PFSK-1 (cell line): ENCODE data around the gene RPA1.

ENCODE experiments used
- FOXP2 ChIP-seq: optimal IDR thresholded peaks from 2 replicates; pipeline ENCODE3; 2011; ENCODE audit warnings: borderline replicate concordance, control low read depth, inconsistent platforms; ENCODE audit not compliant: insufficient read depth; ENCODE audit errors: extremely low read length, extremely low read depth
- POLR2AphosphoS5 ChIP-seq: IDR thresholded peaks from 2 replicates; pipeline ENCODE4 v1.6.1; 2012; ENCODE audit warnings: low read depth, mild to moderate bottlenecking, control low read depth, low read length, moderate library complexity
- SIN3A ChIP-seq: IDR thresholded peaks from 2 replicates; pipeline ENCODE4 v1.6.1; 2012; ENCODE audit warnings: mild to moderate bottlenecking, low read length, moderate library complexity, borderline replicate concordance; ENCODE audit not compliant: insufficient read depth
- TAF1 ChIP-seq: IDR thresholded peaks from 2 replicates; pipeline ENCODE4 v1.6.1; 2012; ENCODE audit warnings: low read length, control low read depth, borderline replicate concordance; ENCODE audit not compliant: insufficient read depth
- TF ChIP-seq, protein P1 (sequence below), 2 experiments: IDR thresholded peaks; 2 replicates each; pipeline versions ENCODE4 v1.6.1 to v1.8.0; 2011 to 2012; ENCODE audit warnings: low read depth in 2 of 2, low read length in 2 of 2, control low read depth in 1 of 2, inconsistent platforms in 1 of 2, mild to moderate bottlenecking in 1 of 2, moderate library complexity in 1 of 2; ENCODE audit not compliant: insufficient read depth in 1 of 2

Gene RPA1

DNA sequence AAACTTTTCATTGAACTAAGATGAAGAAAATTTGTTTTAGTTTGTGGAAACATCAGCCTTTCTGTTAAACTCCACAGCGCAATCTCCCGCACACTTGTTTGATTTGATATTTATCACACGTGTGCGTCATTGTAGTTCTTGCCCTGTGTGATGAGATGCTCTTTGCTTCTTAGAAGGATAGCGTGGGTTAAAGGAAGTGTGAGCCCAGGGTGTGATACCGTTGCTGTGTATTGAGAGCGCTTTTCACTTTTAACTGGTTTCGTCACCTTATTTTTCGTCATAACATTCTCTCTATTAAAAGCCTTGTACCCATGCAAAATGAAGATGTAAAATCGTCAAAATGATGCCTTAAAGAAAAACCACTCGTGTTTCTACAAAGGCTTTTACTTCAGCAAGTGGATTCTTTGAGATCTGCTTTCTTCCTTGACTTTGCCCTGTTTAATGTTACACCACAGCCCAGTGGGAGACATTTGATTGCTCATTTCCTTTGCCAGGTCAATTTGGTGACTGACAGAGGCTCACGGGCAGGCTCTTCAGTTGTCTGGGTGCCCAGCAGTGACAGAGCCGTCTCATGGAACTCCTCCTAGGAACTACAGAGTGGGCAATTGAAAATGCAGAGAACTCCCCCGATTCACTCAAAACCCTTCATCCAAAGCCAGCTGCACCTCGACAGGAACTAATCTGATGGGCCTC lies 61.1 kb downstream of the RPA1 start:
- TF ChIP-seq POLR2AphosphoS5 (no peak), SIN3A (no peak), TAF1 (no peak), FOXP2 (no peak)
- TF ChIP-seq, protein P1, sequence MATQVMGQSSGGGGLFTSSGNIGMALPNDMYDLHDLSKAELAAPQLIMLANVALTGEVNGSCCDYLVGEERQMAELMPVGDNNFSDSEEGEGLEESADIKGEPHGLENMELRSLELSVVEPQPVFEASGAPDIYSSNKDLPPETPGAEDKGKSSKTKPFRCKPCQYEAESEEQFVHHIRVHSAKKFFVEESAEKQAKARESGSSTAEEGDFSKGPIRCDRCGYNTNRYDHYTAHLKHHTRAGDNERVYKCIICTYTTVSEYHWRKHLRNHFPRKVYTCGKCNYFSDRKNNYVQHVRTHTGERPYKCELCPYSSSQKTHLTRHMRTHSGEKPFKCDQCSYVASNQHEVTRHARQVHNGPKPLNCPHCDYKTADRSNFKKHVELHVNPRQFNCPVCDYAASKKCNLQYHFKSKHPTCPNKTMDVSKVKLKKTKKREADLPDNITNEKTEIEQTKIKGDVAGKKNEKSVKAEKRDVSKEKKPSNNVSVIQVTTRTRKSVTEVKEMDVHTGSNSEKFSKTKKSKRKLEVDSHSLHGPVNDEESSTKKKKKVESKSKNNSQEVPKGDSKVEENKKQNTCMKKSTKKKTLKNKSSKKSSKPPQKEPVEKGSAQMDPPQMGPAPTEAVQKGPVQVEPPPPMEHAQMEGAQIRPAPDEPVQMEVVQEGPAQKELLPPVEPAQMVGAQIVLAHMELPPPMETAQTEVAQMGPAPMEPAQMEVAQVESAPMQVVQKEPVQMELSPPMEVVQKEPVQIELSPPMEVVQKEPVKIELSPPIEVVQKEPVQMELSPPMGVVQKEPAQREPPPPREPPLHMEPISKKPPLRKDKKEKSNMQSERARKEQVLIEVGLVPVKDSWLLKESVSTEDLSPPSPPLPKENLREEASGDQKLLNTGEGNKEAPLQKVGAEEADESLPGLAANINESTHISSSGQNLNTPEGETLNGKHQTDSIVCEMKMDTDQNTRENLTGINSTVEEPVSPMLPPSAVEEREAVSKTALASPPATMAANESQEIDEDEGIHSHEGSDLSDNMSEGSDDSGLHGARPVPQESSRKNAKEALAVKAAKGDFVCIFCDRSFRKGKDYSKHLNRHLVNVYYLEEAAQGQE (IDR thresholded peaks at IDR 0.05; ENCODE audit: insufficient read depth in 1 of 2, low read depth in 2 of 2, low read length in 2 of 2), result no peak

DNA sequence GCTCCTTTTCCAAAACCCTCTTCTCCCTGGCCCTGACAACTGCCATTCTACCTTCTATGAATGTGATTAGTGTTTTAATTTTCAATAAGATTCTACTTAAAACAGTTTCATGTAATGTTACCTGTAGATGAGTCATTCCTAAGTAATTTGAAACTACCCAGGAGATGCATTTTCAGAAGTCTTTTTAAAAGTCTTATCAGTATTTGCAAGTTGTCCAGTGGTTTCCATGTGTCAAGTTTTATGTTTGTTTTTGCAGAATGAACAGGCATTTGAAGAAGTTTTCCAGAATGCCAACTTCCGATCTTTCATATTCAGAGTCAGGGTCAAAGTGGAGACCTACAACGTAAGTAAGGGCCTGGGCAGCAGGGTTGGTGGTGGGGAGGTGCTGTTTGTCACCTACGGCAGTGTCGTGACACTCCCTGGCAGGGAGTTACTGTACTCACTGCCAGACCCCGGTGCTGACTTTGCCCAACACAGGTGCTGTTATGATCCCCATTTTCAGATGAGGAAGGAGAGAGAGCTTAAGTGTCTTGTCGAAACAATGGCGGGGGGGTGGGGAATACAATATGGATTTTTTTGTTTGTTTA lies 65.0 kb downstream of the RPA1 start:
- TF ChIP-seq SIN3A, result no peak
- no peak for TF ChIP-seq POLR2AphosphoS5
- TF ChIP-seq, protein P1 (IDR thresholded peaks at IDR 0.05; ENCODE audit: insufficient read depth in 1 of 2, low read depth in 2 of 2, low read length in 2 of 2), result no peak
- TF ChIP-seq FOXP2, result no peak
- no peak for TF ChIP-seq TAF1

DNA sequence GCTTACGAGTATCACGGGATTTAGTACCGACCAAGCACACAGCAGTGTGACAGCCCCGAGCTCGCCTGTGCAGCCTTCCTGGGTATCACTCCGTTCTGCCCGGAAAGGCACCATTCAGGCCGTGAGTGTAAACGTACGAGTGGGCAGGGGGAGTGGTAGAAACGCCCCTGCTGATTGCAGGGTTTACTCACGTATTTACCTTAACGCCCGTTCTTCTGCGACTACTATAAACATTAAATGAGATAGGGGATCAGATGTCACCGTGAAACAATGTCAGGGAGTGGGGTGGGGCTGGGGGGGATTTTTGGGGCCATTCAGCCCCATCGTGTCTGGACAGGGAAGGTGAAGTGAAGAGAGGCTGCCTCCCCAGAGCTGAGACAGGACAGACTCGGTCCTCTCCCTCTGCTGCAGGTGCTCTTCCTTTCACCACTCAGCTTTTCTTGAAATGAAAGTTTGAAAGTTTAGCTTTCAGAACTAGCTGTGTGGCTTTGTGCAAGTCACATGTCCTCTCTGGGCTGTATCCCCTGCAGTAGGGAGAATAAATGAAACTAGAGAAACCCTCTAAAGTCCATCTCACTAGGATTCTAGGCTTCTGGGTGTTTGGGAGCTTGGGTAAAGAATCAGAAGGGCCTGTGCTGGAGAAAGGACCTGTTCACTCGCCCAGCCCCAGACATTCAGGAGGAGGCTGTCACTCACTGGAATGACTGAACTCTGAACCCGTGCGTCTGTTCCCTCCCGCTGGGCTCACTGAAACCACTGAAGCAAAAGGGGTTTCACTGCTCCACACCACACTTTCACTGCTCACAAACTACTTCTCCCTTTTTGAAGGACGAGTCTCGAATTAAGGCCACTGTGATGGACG lies 66.7 kb downstream of the RPA1 start:
- TF ChIP-seq, protein P1 (IDR thresholded peaks at IDR 0.05; ENCODE audit: insufficient read depth in 1 of 2, low read depth in 2 of 2, low read length in 2 of 2), result no peak
- no peak for TF ChIP-seq TAF1
- no peak for TF ChIP-seq SIN3A
- no peak for TF ChIP-seq FOXP2
- TF ChIP-seq POLR2AphosphoS5, result no peak

DNA sequence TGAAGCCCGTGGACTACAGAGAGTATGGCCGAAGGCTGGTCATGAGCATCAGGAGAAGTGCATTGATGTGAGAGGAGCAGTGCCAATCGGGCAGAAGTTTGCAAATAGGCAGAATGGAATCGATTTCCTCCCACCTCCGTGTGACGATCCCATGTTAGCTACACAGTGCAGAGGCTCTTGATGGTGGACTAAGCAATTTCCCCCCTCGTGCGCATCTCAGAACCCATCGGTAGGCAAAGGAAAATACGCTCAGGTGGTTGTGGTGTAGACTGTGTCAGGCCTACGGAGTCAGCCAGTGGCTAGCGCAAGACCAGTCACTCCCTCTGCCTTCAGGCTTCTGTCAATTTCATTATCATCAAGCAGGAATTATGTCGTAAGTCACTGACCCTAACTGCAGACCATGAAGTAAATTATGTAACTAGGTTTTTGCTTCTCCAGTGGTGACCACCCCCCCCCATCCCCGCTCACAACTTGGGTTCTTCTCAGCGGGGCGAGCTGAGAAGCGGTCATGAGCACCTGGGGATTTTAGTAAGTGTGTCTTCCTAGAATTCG lies 67.4 kb downstream of the RPA1 start:
- TF ChIP-seq FOXP2 (no peak), TAF1 (no peak), SIN3A (no peak)

DNA sequence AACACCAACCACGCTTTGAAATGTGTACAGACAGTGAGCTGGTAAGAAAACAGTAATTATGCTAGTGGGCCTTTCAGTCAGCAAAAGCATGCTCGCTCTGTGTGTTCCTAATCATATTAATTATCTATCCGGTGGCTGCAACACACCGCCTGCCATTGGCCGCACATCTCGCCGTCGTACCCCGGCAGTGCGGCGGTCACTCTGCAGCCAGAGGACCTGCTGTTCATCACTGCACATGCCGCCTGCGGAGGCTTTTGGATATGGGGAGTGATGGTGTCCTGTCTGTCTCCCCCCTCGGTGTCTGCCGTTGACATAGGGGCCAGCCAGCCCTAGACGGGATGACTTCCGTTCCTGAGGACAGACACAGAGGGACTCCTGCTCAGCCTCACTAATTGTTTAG lies 68.5 kb downstream of the RPA1 start:
- no peak for TF ChIP-seq TAF1
- TF ChIP-seq, protein P1 (IDR thresholded peaks at IDR 0.05; ENCODE audit: insufficient read depth in 1 of 2, low read depth in 2 of 2, low read length in 2 of 2), result no peak
- no peak for TF ChIP-seq POLR2AphosphoS5
- TF ChIP-seq FOXP2, result no peak
- no peak for TF ChIP-seq SIN3A
